Upper lobe of right lung (tissue), 1 donor: Measurements from ENCODE around the gene VPS37D. TPM values are rescaled to one million over a fixed set of nuclear protein-coding genes. Genes with fewer than 3 reads are reported as not detected.

Source experiments
- ATAC-seq: fragments of 200-7000 bp; cut with Tn5 transposase; one replicate; pipeline ENCODE4 v1.9.1; 2020; ENCODE audit warnings: mild to moderate bottlenecking, moderate library complexity
- DNase-seq: peaks from one replicate; pipeline ENCODE4 v3.0.0-alpha.2; 2020
- H3K27ac ChIP-seq: fragments of 200-600 bp; one replicate; pipeline ENCODE4 v1.8.0; 2022
- H3K27me3 ChIP-seq: fragments of 200-600 bp; one replicate; pipeline ENCODE4 v1.8.0; 2022; ENCODE audit warnings: mild to moderate bottlenecking
- H3K36me3 ChIP-seq: fragments of 200-600 bp; one replicate; pipeline ENCODE4 v1.8.0; 2022
- H3K4me1 ChIP-seq: fragments of 200-600 bp; one replicate; pipeline ENCODE4 v1.8.0; 2022
- H3K4me3 ChIP-seq: fragments of 200-600 bp; one replicate; pipeline ENCODE4 v1.8.0; 2022; ENCODE audit warnings: mild to moderate bottlenecking
- H3K9me3 ChIP-seq: fragments of 200-600 bp; one replicate; pipeline ENCODE4 v1.8.0; 2022
- CTCF ChIP-seq: fragments of 200-600 bp; IDR thresholded peaks from one replicate; pipeline ENCODE4 v1.8.0; 2022; ENCODE audit warnings: antibody characterized with exemption
- intact Hi-C: fragments of 100-400 bp; cut with DNase I; formaldehyde crosslinking; loops from one replicate; pipeline ENCODE4 v1.11.0; 2022
- total RNA-seq: library from RNA; stranded (reverse); fragmentation: NEBNext Ultra II Directional; extraction: Animal tissue kit (Norgen Biotek cat#: 25700); gene quantifications from one replicate; pipeline ENCODE4 v1.2.1, GENCODE V29; 2021
- donor health status: DM: no; HTN: yes; CAD: no; lungs with severe emphysema.

The VPS37D gene
- total RNA-seq, 1 donor from 2014 or later: 1.4 TPM

GRCh38 chr7:73628504-73628903, 39.1 kb upstream of the VPS37D start:
- Histone ChIP-seq H3K4me1 (peaks cover 9% of the 10 kb centered on the region), H3K36me3 (no peaks in the 10 kb centered on the region), H3K9me3 (no peaks in the 10 kb centered on the region), H3K27me3 (peaks cover 39% of the 10 kb centered on the region), H3K27ac (no peak overlapping the region), H3K4me3 (no peak overlapping the region)
- DNase-seq (no peak), ATAC-seq (no peak)
- TF ChIP-seq CTCF: no peak
- intact Hi-C loops: no loop called here

- Histone ChIP-seq H3K9me3 (no peaks in the 10 kb centered on the region), H3K4me1 (no peaks in the 10 kb centered on the region), H3K27ac (no peak overlapping the region), H3K4me3 (no peak overlapping the region), H3K36me3 (no peaks in the 10 kb centered on the region), H3K27me3 (peaks cover 18% of the 10 kb centered on the region)
- no peak for TF ChIP-seq CTCF
- ATAC-seq: no peak
- intact Hi-C loops: no loop called here
- no peak for DNase-seq
Observed at GRCh38 chr7:73631558-73631957, 36.1 kb upstream of the VPS37D start.

GRCh38 chr7:73633323-73633722, 34.3 kb upstream of the VPS37D start:
- Histone ChIP-seq H3K36me3 (no peaks in the 10 kb centered on the region), H3K4me1 (no peaks in the 10 kb centered on the region), H3K4me3 (no peak overlapping the region), H3K27ac (no peak overlapping the region), H3K27me3 (peaks cover 17% of the 10 kb centered on the region), H3K9me3 (no peaks in the 10 kb centered on the region)
- no peak for DNase-seq
- TF ChIP-seq CTCF: no peak
- no peak for ATAC-seq
- intact Hi-C loops: no loop called here

- TF ChIP-seq CTCF: no peak
- Histone ChIP-seq H3K27ac (no peak overlapping the region), H3K27me3 (peaks cover 13% of the 10 kb centered on the region), H3K4me1 (no peaks in the 10 kb centered on the region), H3K36me3 (no peaks in the 10 kb centered on the region), H3K9me3 (no peaks in the 10 kb centered on the region), H3K4me3 (no peak overlapping the region)
- intact Hi-C loops: no loop called here
- DNase-seq (no peak), ATAC-seq (no peak)
Observed at GRCh38 chr7:73633844-73634243, 33.8 kb upstream of the VPS37D start.

GRCh38 chr7:73635428-73636200, 32.0 kb upstream of the VPS37D start:
- no peaks in the 10 kb centered on the region for H3K36me3 ChIP-seq
- intact Hi-C loops: no loop called here
- no peak overlapping the region for H3K27ac ChIP-seq
- ATAC-seq (no peak), DNase-seq (no peak)
- no peaks in the 10 kb centered on the region for H3K4me1 ChIP-seq
- no peak for TF ChIP-seq CTCF
- no peaks in the 10 kb centered on the region for H3K9me3 ChIP-seq
- H3K4me3 ChIP-seq: no peak overlapping the region
- peaks cover 9% of the 10 kb centered on the region for H3K27me3 ChIP-seq
